AG04450 (cell line): Measurements from ENCODE around the gene CD200. TPM values are rescaled to one million over a fixed set of nuclear protein-coding genes. Genes with fewer than 3 reads are reported as not detected.

ENCODE experiments used
- CTCF ChIA-PET: fragments of 300-600, 350-600 bp; formaldehyde crosslinking; extraction: SDS; loops from one replicate; lab custom pipeline; 2022; ENCODE audit warnings: antibody characterized with exemption, inconsistent platforms; lab: Charles Lee
- POLR2A ChIA-PET: fragments of 350-600 bp; formaldehyde crosslinking; extraction: SDS; loops from one replicate; lab custom pipeline; 2021; ENCODE audit warnings: antibody characterized with exemption, inconsistent platforms; lab: Yijun Ruan, JAX
- DNase-seq: peaks from one replicate; pipeline ENCODE4 v3.0.0-alpha.2; 2011; ENCODE audit warnings: low read depth, low spot score
- H3K27ac ChIP-seq: one replicate; pipeline ENCODE4 v1.5.1; 2012; ENCODE audit warnings: low read depth, low read length, control low read depth
- H3K27me3 ChIP-seq: one replicate; pipeline ENCODE4 v1.6.0; 2012; ENCODE audit warnings: low read length; ENCODE audit not compliant: control insufficient read depth, insufficient read depth
- H3K4me3 ChIP-seq: 2 replicates; pipeline ENCODE4 v1.5.1; 2011; ENCODE audit warnings: mild to moderate bottlenecking, low read depth, low read length, control low read depth
- H3K9me3 ChIP-seq: 2 replicates; pipeline ENCODE4 v1.5.1; 2012; ENCODE audit warnings: low read length; ENCODE audit not compliant: control insufficient read depth, insufficient read depth
- CTCF ChIP-seq: IDR thresholded peaks from 2 replicates; pipeline ENCODE4 v1.5.1; 2011; ENCODE audit warnings: low read depth, low read length, control low read depth, inconsistent platforms
- polyA plus RNA-seq: library from polyadenylated mRNA; depleted of rRNA; stranded (reverse); fragments of >200 nt; gene quantifications from 2 replicates; pipeline ENCODE4 v1.2.3, GENCODE V29; 2011

The CD200 gene
- polyA plus RNA-seq, 1 experiment = 3.4 TPM

- Histone ChIP-seq H3K27ac (no peak overlapping the region), H3K9me3 (no peaks in the 10 kb centered on the region), H3K27me3 (no peaks in the 10 kb centered on the region), H3K4me3 (no peak overlapping the region)
- ChIA-PET CTCF (interaction anchor here (1.0 kb wide), 1 partner anchor 69 kb away, joined by 3 read pairs; no protein-coding TSS in a partner anchor), POLR2A (no interaction called here)
- TF ChIP-seq CTCF = no peak
- DNase-seq = no peak
These were observed 31.3 kb downstream of the CD200 start for GRCh38 chr3:112364291-112364690.

GRCh38 chr3:112365035-112365434, 32.1 kb downstream of the CD200 start:
- no peak for TF ChIP-seq CTCF
- Histone ChIP-seq H3K27ac (no peak overlapping the region), H3K27me3 (no peaks in the 10 kb centered on the region), H3K4me3 (no peak overlapping the region), H3K9me3 (no peaks in the 10 kb centered on the region)
- POLR2A ChIA-PET = no interaction called here
- no peak for DNase-seq
- CTCF ChIA-PET = interaction anchor here (1.0 kb wide), 1 partner anchor 70 kb away, joined by 3 read pairs; no protein-coding TSS in a partner anchor

DNA sequence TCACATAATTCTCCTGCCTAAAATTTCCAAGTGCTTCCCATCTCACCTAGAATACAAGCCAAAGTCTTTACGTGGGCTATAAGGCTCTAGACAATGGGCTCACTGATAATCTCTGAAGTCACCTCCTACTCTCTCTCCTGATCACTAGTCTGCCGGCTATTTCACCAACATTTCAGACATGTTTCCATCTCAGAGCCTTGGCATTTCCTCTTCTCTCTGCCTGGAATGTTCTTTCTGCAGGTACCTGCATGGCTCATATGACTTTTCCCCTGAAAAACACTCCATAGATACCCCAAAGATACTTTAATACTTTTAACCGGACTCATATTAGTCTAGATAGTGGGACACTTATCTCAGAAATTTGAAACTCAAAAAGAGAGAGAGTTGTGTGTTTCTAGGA, 32.7 kb downstream of the CD200 start:
- Histone ChIP-seq H3K27ac (no peak overlapping the region), H3K9me3 (no peaks in the 10 kb centered on the region), H3K27me3 (no peaks in the 10 kb centered on the region), H3K4me3 (no peak overlapping the region)
- CTCF ChIA-PET = no interaction called here
- no peak for DNase-seq
- TF ChIP-seq CTCF = no peak
- POLR2A ChIA-PET = no interaction called here

DNA sequence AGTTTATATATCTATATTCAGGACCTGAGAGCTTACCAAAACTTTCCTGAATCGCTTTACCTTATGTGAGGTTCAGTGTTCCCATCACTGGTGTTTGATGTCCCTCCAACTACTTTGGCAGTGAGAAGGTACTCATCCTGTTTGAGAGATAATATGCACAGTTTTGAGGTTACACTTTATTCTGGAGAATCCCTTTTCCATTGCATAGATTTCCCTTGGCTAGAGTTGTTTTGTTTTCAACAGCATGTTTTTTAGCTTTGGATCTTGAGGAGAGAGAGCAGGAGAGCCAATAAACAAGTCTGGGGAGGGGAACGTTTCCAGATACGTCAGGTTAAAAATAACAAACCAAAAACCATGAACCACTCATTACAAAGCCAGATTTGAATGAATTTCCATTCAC, 33.6 kb downstream of the CD200 start:
- no peaks in the 10 kb centered on the region for H3K27me3 ChIP-seq
- CTCF ChIA-PET = no interaction called here
- POLR2A ChIA-PET = no interaction called here

DNA sequence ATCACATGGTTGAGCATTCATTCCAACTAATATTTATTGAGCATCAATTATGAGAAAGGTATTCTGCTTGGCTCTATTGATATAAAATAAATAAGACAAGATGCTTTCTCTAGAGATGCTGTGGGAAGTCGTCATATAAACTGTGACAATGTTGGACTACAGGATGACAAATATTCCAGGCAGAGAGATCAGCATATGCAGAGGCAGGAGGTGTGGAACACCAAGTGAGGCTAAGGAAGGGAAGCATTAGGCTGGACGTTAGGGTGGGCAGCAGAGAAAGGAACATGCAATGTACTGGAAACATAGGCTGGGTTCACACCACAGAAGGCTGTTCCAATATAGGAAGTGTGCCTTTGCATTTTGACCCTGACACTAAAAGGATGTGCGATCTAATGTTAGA, 38.6 kb downstream of the CD200 start:
- Histone ChIP-seq H3K27me3 (no peaks in the 10 kb centered on the region), H3K27ac (no peak overlapping the region), H3K4me3 (no peak overlapping the region), H3K9me3 (no peaks in the 10 kb centered on the region)
- CTCF ChIA-PET = no interaction called here
- no peak for DNase-seq
- TF ChIP-seq CTCF = no peak
- POLR2A ChIA-PET = no interaction called here

More for the DNA sequence above, 33.6 kb downstream of the CD200 start:
- Histone ChIP-seq H3K27ac (no peak overlapping the region), H3K4me3 (no peak overlapping the region), H3K9me3 (no peaks in the 10 kb centered on the region)
- DNase-seq = no peak
- TF ChIP-seq CTCF = no peak
